ENCODE measurements around the gene TBX22. TPM values are rescaled to one million over a fixed set of nuclear protein-coding genes. Genes with fewer than 3 reads are reported as not detected.
"Not testable (repeated sequence)": the region's sequence is repeated elsewhere in the genome, so short reads cannot be mapped to it uniquely, and the experiment has no call there.

The TBX22 gene
- total RNA-seq, 1 donor from 2014 or later: not detected

DNA sequence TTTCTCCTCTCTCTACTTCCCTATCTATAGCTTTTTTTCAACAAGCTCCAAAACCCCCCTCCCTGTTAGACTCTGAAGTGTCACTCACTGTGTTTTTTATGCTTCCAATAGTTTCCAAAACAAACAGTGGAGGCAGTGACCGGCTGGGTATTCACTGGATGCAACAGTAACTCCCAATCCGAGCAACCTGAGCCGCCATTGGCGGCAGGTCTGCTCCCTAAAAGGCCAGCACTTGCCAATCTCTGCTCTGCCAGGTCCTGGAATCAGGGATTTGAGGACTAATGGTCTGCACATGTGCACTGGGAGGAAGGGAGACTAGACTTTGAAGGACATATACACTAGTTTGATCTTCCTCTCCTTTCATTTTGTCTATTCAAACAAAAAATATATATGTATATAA, 7.1 kb downstream of the TBX22 start:
- Histone ChIP-seq H3K27me3 (ENCODE audit: control insufficient read depth, insufficient read depth, low read length) (peaks cover 13% of the 10 kb centered on the region), H3K36me3 (ENCODE audit: control insufficient read depth, insufficient read depth, low read length) (no peaks in the 10 kb centered on the region), H3K4me3 (ENCODE audit: low read depth, low read length) (no peak overlapping the region)
- DNase-seq (ENCODE audit: low read depth): no peak
- TF ChIP-seq, protein P1, sequence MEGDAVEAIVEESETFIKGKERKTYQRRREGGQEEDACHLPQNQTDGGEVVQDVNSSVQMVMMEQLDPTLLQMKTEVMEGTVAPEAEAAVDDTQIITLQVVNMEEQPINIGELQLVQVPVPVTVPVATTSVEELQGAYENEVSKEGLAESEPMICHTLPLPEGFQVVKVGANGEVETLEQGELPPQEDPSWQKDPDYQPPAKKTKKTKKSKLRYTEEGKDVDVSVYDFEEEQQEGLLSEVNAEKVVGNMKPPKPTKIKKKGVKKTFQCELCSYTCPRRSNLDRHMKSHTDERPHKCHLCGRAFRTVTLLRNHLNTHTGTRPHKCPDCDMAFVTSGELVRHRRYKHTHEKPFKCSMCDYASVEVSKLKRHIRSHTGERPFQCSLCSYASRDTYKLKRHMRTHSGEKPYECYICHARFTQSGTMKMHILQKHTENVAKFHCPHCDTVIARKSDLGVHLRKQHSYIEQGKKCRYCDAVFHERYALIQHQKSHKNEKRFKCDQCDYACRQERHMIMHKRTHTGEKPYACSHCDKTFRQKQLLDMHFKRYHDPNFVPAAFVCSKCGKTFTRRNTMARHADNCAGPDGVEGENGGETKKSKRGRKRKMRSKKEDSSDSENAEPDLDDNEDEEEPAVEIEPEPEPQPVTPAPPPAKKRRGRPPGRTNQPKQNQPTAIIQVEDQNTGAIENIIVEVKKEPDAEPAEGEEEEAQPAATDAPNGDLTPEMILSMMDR (IDR thresholded peaks at IDR 0.05; ENCODE audit: insufficient read depth, low read length, poor library complexity, severe bottlenecking): no peak

DNA sequence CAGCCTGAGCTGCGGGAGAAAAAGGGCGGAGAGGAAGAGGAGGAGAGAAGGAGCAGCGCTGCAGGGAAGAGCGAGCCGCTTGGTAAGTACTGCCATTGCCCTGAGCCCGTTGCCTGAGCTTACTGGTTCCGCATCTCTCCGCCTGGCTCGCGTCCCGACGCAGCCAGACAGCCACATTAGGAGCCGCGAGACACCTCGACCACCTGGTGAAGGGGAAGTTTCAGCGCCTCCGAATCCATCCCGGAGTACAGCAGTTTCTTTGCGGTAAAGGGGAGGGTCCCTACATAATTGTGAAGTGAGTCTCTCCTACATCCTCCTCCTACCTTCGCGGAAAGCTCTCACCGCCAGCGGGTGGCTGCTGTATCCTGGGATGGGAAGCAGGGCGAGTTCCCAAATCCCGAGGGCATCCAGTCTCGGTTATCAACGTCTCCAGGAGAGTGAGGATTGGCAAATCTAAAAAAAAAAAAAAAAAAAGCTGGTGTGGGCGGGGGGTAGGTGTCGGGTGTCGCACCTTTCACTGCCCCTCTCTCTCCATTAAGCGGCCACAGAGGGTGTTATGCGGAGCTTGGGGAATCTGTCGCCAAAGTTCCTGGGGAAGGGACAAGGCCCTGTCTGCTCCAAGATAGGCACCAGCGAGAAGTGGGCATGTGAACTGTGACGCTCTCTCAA, 7.9 kb downstream of the TBX22 start:
- no peak for DNase-seq (ENCODE audit: low read depth)
- TF ChIP-seq, protein P1 (IDR thresholded peaks at IDR 0.05; ENCODE audit: insufficient read depth, low read length, poor library complexity, severe bottlenecking): no peak
- no peak overlapping the region for H3K4me3 ChIP-seq (ENCODE audit: low read depth, low read length)
- H3K36me3 ChIP-seq (ENCODE audit: control insufficient read depth, insufficient read depth, low read length): no peaks in the 10 kb centered on the region
- peaks cover 13% of the 10 kb centered on the region for H3K27me3 ChIP-seq (ENCODE audit: control insufficient read depth, insufficient read depth, low read length)

GRCh38 chrX:80026116-80026515, 11.6 kb downstream of the TBX22 start:
- no peak for DNase-seq (ENCODE audit: low read depth)
- Histone ChIP-seq H3K4me3 (ENCODE audit: low read depth, low read length) (no peak overlapping the region), H3K36me3 (ENCODE audit: control insufficient read depth, insufficient read depth, low read length) (no peaks in the 10 kb centered on the region), H3K27me3 (ENCODE audit: control insufficient read depth, insufficient read depth, low read length) (peaks cover 13% of the 10 kb centered on the region)
- TF ChIP-seq, protein P1 (IDR thresholded peaks at IDR 0.05; ENCODE audit: insufficient read depth, low read length, poor library complexity, severe bottlenecking): no peak

DNA sequence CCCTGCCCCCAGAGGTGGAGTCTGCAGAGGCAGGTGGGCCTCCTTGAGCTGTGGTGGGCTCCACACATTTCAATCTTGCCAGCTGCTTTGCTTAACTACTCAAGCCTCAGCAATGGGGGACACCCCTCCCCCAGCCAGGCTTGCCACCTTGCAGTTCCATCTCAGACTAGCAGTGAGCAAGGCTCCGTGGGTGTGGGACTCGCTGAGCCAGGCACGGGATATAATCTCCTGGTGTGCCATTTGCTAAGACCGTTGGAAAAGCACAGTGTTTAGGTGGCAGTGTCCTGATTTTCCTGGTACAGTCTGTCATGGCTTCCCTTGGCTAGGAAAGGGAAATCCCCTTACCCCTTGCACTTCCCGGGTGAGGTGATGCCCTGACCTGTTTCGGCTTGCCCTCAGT, 51.6 kb downstream of the TBX22 start:
- not testable (repeated sequence) for H3K4me3 ChIP-seq (ENCODE audit: low read depth, low read length); H3K36me3 ChIP-seq (ENCODE audit: control insufficient read depth, insufficient read depth, low read length); H3K27me3 ChIP-seq (ENCODE audit: control insufficient read depth, insufficient read depth, low read length); DNase-seq (ENCODE audit: low read depth)

- H3K27me3 ChIP-seq (ENCODE audit: control insufficient read depth, insufficient read depth, low read length); H3K36me3 ChIP-seq (ENCODE audit: control insufficient read depth, insufficient read depth, low read length); DNase-seq (ENCODE audit: low read depth); H3K4me3 ChIP-seq (ENCODE audit: low read depth, low read length): not testable (repeated sequence)
Measured at GRCh38 chrX:80075625-80076024, 61.1 kb downstream of the TBX22 start.
